Measurements from ENCODE around the gene ZBED5. TPM values are rescaled to one million over a fixed set of nuclear protein-coding genes. Genes with fewer than 3 reads are reported as not detected.

Gene ZBED5
- total RNA-seq, 1 experiment from 2014 or later = 43.5 TPM

GRCh38 chr11:10865837-10866270 is 8.0 kb upstream of the ZBED5 start:
- Histone ChIP-seq H3K4me1 (ENCODE audit: insufficient read depth, low read length, poor library complexity, severe bottlenecking) (no peaks in the 10 kb centered on the region), H3K9me3 (ENCODE audit: low read depth, low read length, poor library complexity, severe bottlenecking) (no peaks in the 10 kb centered on the region), H3K27ac (ENCODE audit: low read depth, low read length, poor library complexity, severe bottlenecking) (no peak overlapping the region), H3K4me3 (ENCODE audit: low read depth, low read length, poor library complexity, severe bottlenecking) (no peak overlapping the region), H3K27me3 (replicated peaks; ENCODE audit: insufficient read depth, low read depth, low read length, poor library complexity) (no peaks in the 10 kb centered on the region), H3K36me3 (ENCODE audit: insufficient read depth, low read length, poor library complexity, severe bottlenecking) (no peaks in the 10 kb centered on the region)
- BruUV-seq (replicated peaks) = no TSS peak
- TF ChIP-seq CTCF (conservative IDR thresholded peaks at IDR 0.05; ENCODE audit: low read depth, low read length) (no peak), EZH2 (IDR thresholded peaks at IDR 0.05; ENCODE audit: borderline replicate concordance, low read depth, low read length, poor library complexity, severe bottlenecking) (no peak)
- no peak for DNase-seq (ENCODE audit: low spot score)
- ChIA-PET CTCF (no interaction called here), POLR2A (ENCODE audit: low non-redundant PET) (no interaction called here)
- intact Hi-C loops (cut with micrococcal nuclease; ENCODE audit: unreplicated experiment) = no loop called here

GRCh38 chr11:10864688-10865087 is 6.8 kb upstream of the ZBED5 start:
- H3K27ac ChIP-seq (ENCODE audit: low read depth, low read length, poor library complexity, severe bottlenecking) = no peak overlapping the region

GRCh38 chr11:10862446-10862845 is 4.6 kb upstream of the ZBED5 start:
- Histone ChIP-seq H3K36me3 (ENCODE audit: insufficient read depth, low read length, poor library complexity, severe bottlenecking) (no peaks in the 10 kb centered on the region), H3K4me1 (ENCODE audit: insufficient read depth, low read length, poor library complexity, severe bottlenecking) (no peaks in the 10 kb centered on the region), H3K4me3 (ENCODE audit: low read depth, low read length, poor library complexity, severe bottlenecking) (no peak overlapping the region), H3K9me3 (ENCODE audit: low read depth, low read length, poor library complexity, severe bottlenecking) (no peaks in the 10 kb centered on the region), H3K27ac (ENCODE audit: low read depth, low read length, poor library complexity, severe bottlenecking) (no peak overlapping the region), H3K27me3 (replicated peaks; ENCODE audit: insufficient read depth, low read depth, low read length, poor library complexity) (no peaks in the 10 kb centered on the region)
- BruUV-seq (replicated peaks) = no TSS peak
- ChIA-PET POLR2A (ENCODE audit: low non-redundant PET) (no interaction called here), CTCF (no interaction called here)
- DNase-seq (ENCODE audit: low spot score) = no peak
- TF ChIP-seq CTCF (conservative IDR thresholded peaks at IDR 0.05; ENCODE audit: low read depth, low read length) (no peak), EZH2 (IDR thresholded peaks at IDR 0.05; ENCODE audit: borderline replicate concordance, low read depth, low read length, poor library complexity, severe bottlenecking) (no peak)
- intact Hi-C loops (cut with micrococcal nuclease; ENCODE audit: unreplicated experiment) = no loop called here

More at GRCh38 chr11:10864688-10865087, 6.8 kb upstream of the ZBED5 start:
- no TSS peak for BruUV-seq (replicated peaks)
- no peak for DNase-seq (ENCODE audit: low spot score)
- TF ChIP-seq EZH2 (IDR thresholded peaks at IDR 0.05; ENCODE audit: borderline replicate concordance, low read depth, low read length, poor library complexity, severe bottlenecking) = no peak
- TF ChIP-seq CTCF (conservative IDR thresholded peaks at IDR 0.05; ENCODE audit: low read depth, low read length) = no peak
- Histone ChIP-seq H3K36me3 (ENCODE audit: insufficient read depth, low read length, poor library complexity, severe bottlenecking) (no peaks in the 10 kb centered on the region), H3K4me3 (ENCODE audit: low read depth, low read length, poor library complexity, severe bottlenecking) (no peak overlapping the region), H3K4me1 (ENCODE audit: insufficient read depth, low read length, poor library complexity, severe bottlenecking) (no peaks in the 10 kb centered on the region), H3K9me3 (ENCODE audit: low read depth, low read length, poor library complexity, severe bottlenecking) (no peaks in the 10 kb centered on the region), H3K27me3 (replicated peaks; ENCODE audit: insufficient read depth, low read depth, low read length, poor library complexity) (no peaks in the 10 kb centered on the region)
- POLR2A ChIA-PET (ENCODE audit: low non-redundant PET) = no interaction called here
- CTCF ChIA-PET = no interaction called here
- intact Hi-C loops (cut with micrococcal nuclease; ENCODE audit: unreplicated experiment) = no loop called here

Measured in A673 (cell line).